Measurements from ENCODE around the gene NR2F1.

Gene NR2F1

DNA sequence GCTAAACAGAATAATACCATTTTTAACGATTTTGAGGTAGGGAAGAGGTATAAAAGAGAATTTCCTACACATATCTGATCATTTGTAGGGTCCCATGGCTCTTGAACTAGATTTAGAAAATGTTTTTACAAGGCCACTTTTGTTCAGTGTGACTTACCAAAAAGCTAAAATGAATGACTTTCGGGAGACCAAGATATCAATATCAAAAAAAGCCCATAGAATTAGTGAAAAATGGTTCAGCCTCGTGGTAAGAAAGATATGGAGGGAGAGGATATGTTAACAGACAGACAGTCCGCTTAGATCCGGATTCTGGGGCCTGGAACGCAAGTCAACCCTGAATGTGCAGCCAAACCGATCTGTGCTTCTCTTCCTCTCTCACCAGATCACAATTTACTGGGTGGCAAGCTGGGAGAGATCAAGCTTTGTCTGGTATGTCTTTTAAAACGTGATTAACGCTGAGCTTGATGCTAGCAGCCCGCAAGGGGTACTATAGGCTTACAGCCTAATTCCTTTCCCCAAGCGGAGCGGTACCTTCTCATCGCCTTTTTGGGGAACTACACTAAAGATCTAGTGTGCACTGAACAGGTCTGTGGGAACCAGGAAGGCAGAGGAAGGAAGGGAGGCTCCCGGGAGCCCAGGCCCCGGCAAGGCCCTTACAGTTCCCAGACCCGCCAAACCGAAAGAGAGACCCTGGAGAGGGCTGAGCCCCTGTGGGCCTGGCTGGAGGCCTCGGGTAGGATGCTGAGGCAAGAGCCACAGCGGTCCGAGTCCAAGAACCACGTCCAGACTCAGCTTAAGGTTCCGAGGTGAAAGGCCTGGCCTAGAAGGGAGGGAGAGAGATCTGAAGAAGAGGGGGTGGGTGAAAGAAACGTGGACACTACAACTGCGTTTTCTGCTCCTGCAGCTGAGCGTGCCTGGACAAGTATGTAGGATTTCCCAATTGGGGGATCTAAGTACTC is 4.9 kb upstream of the NR2F1 start:
- DNase-seq (ENCODE audit: low read depth in 2 of 2) = no peak

GRCh38 chr5:93578813-93579691 is 4.0 kb upstream of the NR2F1 start:
- no peak for DNase-seq (ENCODE audit: low read depth in 2 of 2)

DNA sequence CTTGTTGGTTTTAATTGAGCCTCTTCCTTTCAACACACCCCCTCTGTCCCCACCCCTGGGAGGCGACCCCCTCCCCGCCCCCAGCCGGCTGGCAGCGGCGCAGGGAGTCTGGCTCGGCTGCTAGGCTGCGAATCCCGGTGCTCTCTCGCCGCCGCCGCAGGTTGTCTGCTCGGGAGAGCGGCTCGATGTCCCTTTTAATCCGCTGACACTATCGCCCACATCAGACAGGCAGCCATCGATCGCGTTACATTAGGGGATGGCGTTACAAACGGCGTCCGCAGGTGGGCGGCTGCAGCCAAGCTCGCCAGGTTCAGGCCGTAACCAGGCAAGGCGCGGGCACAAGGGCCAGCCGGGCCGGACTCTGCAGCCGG is 3.3 kb upstream of the NR2F1 start:
- DNase-seq (ENCODE audit: low read depth in 2 of 2) = no peak

- DNase-seq (ENCODE audit: low read depth in 2 of 2) = no peak
Observed at GRCh38 chr5:93580063-93580926, 2.7 kb upstream of the NR2F1 start.

GRCh38 chr5:93580927-93581445 is 2.0 kb upstream of the NR2F1 start, which contains the start of gene NR2F1-AS1:
TSS of gene NR2F1-AS1 (minus strand) at chr5:93581219.
- DNase-seq (ENCODE audit: low read depth in 2 of 2) = peak in 1 of 2 donors; percentile 32

- no peak for DNase-seq (ENCODE audit: low read depth in 2 of 2)
Observed at GRCh38 chr5:93582167-93582462, 907 bp upstream of the NR2F1 start.

GRCh38 chr5:93583439-93583767 is 381 bp downstream of the NR2F1 start:
- DNase-seq (ENCODE audit: low read depth in 2 of 2) = no peak

DNA sequence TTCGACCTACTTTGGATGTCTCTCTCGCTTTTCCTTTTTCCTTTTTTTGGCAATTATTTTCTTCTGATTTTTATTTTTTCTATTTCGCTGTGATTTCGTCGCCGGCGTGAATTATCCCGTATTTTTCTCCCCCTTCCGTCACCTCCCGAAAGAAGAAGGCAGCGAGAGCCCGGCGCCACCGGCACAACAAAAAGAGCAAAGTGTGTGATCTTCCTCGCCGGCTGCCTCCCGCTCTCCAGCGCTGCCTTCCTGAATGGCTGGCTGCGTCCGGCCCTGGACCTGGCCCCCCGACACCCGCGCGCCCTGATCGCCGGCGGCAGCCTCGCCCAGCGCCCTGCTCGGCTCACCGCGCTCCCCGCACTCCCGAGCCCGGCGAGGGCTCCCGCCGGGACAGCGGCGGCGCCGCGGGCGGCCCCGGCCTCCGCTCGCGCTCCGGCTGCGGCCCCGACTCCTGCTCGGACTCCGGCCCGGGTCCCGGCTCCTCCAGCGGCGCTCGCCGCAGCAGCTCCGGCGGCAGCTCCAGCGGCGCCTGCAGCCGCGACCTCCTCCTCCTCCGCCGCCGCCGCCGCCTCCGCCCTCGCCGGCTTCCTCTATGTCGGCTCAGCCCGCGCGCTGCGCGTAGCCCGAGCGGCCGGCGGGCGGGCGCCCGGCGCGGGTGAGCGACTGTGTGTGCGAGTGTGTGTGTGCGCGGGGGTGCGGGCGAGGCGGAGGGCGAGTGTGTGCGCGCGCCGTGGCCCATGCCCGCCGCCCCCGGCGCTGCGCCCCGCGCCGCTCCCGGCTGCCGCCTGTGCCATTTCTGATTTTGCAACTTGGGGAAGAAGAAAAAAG is 960 bp downstream of the NR2F1 start:
- DNase-seq (ENCODE audit: low read depth in 2 of 2) = peak in 1 of 2 donors; percentile 30

- DNase-seq (ENCODE audit: low read depth in 2 of 2) = no peak
Observed at GRCh38 chr5:93584596-93585040, 1.6 kb downstream of the NR2F1 start.

DNA sequence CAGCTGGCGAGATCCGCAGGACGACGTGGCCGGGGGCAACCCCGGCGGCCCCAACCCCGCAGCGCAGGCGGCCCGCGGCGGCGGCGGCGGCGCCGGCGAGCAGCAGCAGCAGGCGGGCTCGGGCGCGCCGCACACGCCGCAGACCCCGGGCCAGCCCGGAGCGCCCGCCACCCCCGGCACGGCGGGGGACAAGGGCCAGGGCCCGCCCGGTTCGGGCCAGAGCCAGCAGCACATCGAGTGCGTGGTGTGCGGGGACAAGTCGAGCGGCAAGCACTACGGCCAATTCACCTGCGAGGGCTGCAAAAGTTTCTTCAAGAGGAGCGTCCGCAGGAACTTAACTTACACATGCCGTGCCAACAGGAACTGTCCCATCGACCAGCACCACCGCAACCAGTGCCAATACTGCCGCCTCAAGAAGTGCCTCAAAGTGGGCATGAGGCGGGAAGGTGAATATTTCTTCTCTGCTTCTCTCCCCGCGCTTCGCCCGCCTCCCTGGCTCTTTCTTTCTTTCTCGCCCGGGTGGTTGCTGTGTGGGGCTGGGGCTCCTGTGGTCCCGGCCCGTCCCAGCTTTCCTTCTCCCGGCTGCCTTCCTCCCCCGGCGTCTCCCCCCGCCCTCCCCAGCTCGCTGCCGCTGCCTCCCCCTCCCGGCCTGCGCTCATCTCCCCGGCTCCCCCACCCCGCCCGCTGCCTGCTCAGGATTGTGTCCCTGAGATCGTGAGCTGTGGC is 2.2 kb downstream of the NR2F1 start:
- DNase-seq (ENCODE audit: low read depth in 2 of 2) = no peak

- DNase-seq (ENCODE audit: low read depth in 2 of 2) = no peak
Observed at GRCh38 chr5:93585767-93586385, 2.9 kb downstream of the NR2F1 start.

GRCh38 chr5:93586736-93587596 is 3.9 kb downstream of the NR2F1 start:
- DNase-seq (ENCODE audit: low read depth in 2 of 2) = no peak

DNA sequence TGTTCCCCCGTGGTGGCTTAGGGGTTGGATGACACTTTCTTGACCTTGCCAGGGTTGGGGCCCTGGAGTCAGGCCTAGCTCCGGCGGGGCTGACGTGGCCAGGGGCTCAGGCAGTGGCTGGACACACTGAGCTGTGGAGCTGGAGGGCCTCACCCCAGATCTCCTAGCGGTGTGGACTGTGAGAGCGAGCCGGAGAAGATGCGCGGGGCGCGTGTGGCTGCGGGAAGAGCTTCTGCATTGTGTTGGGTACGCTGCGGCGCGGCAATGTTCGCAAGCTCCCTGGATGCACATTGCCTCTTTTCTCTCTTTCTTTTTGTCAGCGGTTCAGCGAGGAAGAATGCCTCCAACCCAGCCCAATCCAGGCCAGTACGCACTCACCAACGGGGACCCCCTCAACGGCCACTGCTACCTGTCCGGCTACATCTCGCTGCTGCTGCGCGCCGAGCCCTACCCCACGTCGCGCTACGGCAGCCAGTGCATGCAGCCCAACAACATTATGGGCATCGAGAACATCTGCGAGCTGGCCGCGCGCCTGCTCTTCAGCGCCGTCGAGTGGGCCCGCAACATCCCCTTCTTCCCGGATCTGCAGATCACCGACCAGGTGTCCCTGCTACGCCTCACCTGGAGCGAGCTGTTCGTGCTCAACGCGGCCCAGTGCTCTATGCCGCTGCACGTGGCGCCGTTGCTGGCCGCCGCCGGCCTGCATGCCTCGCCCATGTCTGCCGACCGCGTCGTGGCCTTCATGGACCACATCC is 4.8 kb downstream of the NR2F1 start:
- DNase-seq (ENCODE audit: low read depth in 2 of 2) = no peak

DNA sequence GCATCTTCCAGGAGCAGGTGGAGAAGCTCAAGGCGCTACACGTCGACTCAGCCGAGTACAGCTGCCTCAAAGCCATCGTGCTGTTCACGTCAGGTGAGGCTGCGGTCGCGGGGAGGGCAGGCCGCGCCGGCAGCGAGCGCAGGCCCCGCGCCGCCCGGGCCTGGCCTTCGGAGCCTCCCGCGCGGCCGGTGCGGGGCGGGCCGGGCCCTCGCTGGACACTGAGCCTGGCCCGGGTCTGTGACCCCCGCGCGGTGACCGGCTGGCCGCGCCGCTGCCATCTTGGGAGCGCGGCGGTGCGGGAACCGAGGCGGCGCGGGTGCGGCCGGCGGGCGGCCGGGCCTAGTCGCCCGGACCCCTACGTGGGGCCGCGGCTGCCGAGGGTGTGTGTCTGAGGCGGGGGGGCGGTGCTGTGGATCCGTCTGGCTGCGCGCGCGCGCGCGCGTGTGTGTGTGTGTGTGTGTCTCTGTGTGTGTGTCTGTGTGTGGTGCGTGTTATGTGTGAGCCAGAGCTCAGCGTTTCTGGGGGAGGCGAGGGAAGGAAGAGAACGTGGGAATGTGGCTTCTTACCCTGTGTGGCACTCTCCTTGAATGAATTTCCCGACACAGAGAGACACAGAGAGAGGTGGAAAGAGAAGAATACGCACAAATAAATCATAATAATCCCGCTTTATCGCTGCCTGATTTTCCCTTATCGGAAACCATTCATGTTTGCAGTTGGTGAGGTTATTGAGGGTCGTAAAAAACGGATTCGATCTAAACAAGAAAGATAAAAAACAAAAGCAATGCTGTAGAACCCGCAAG is 5.5 kb downstream of the NR2F1 start:
- DNase-seq (ENCODE audit: low read depth in 2 of 2) = no peak

GRCh38 chr5:93589152-93589828 is 6.3 kb downstream of the NR2F1 start:
- DNase-seq (ENCODE audit: low read depth in 2 of 2) = no peak

DNA sequence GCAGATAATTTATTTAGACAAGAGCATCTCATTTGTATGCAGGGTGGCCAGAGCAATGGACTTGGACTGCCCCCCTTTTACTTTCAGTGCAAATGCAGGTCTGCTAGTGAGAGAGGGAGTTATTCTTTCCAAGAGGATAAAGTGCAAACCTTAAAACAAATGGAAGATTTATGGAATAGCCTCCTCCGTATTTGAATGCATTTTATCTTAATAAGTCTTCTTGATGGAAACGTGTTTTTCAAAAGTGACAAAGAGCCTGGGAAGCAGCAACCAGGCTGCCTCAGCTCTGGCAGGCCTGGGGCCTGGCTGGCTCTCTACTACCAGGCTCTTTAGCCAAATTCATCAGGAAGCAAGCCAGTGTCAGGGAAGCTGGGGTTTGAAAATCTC is 6.8 kb downstream of the NR2F1 start:
- no peak for DNase-seq (ENCODE audit: low read depth in 2 of 2)

DNA sequence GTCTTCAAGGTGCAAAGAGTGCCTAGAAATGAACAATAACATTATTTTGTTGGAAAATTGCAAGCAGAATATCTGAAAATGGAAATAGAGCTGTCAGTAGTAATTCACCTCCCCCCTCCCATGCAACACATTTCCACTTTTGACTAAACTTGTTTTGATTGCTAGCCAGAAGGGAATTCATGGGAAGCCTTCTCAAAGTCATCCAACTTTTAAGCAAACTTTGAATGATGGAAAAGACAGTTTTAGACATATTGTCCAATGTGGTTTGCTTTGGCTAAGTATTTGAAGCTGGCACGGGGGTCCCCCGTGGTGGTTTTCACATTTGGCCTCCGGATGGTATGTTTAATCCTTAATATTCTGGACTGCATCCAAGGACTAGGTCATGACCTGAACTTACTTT is 7.5 kb downstream of the NR2F1 start:
- no peak for DNase-seq (ENCODE audit: low read depth in 2 of 2)
